Measurements from ENCODE around the gene RNF220.

- TF ChIP-seq POLR2A (IDR thresholded peaks at IDR 0.05) (no peak), CTCF (IDR thresholded peaks at IDR 0.05) (no peak)
Observed at GRCh38 chr1:44553771-44554170, 148.7 kb downstream of the RNF220 start.
